Activated CD4-positive, CD25-positive, alpha-beta regulatory T cell treated with anti-CD3 and anti-CD28 coated beads, Interleukin-2, amount 50 U/mL, for 24 hours (primary cell): Measurements from ENCODE around the gene PEX13.
"Not testable (repeated sequence)": the region's sequence is repeated elsewhere in the genome, so short reads cannot be mapped to it uniquely, and the experiment has no call there.

ENCODE experiments used
- ATAC-seq, 2 donors: fragments of 150-1000 bp; cut with Tn5 transposase; one replicate each; pipeline ENCODE4 v1.10.0; 2021; ENCODE audit warnings: mild to moderate bottlenecking in 1 of 2, moderate library complexity in 1 of 2

Gene PEX13

GRCh38 chr2:61011678-61012077 is 5.8 kb upstream of the PEX13 start:
- no peak for ATAC-seq

GRCh38 chr2:61012303-61012702 is 5.2 kb upstream of the PEX13 start:
- not testable (repeated sequence) for ATAC-seq

- ATAC-seq: no peak
Observed at GRCh38 chr2:61013382-61013781, 4.1 kb upstream of the PEX13 start.

- no peak for ATAC-seq
Observed at GRCh38 chr2:61014763-61015162, 2.8 kb upstream of the PEX13 start.

GRCh38 chr2:61015976-61016375 is 1.5 kb upstream of the PEX13 start:
- no peak for ATAC-seq

GRCh38 chr2:61016392-61017002 is 1.0 kb upstream of the PEX13 start:
- peak; percentile 25 to 27 for ATAC-seq

- peak; percentile 74 to 77 for ATAC-seq
Observed at GRCh38 chr2:61017003-61017555, 441 bp upstream of the PEX13 start.

DNA sequence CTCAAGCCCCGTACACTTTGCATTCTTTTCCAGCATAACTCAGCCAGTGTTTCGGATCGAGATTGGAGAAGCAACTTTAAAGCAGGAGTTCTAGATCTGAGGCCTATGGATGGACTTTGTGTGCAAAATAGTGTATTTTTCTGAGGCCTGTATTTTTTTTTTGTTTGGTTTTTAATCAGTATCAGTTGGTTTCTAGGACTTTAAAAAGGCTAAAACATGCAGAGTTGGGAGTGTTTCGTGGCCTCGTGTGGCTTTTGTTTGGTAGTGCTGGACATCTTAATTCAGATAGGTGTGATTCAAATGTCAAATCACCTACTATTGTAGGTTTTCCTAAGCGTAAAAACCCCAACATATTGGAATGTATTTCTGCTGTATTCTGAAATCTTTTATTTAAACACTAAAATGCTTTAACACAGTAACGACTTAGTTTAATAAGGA is 817 bp downstream of the PEX13 start:
- peak in 1 of 2 donors; percentile 1 for ATAC-seq

GRCh38 chr2:61018798-61019197 is 1.3 kb downstream of the PEX13 start:
- ATAC-seq: no peak

DNA sequence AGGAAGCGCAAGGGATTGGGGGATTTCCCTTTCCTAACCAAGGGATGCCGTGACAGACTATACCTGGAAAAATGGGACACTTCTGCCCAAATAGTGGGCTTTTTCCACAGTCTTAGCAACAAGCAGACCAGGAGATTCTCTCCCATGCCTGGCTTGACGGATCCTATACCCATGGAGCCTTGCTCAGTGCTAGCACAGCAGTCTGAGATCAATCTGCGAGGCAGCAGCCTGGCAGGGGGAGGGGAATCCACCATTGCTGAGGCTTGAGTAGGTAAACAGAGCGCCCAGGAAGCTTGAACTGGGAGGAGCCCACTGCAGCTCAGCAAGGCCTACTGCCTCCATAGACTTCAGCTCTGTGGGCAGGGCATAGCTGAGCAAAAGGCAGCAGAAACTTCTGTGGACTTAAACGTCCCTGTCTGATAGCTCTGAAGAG is 3.7 kb downstream of the PEX13 start:
- no peak for ATAC-seq

DNA sequence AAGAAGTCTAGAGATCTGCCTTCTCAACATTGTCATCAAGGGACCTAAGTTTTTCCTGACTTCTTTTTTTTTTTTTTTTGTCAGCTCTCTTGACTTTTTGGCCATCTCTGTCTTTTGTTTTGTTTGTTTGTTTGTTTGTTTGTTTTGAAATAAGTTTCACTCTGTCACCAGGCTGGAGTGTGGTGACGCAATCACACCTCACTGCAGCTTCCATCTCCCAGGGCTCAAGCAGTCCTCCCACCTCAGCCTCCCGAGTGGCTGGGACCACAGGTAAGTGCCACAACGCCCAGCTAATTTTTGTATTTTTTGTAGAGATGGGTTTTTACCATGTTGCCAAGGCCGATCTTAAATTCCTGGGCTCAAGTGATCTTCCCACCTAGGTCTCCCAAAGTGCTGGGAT is 6.2 kb downstream of the PEX13 start:
- ATAC-seq: no peak

GRCh38 chr2:61029533-61029932 is 12.0 kb downstream of the PEX13 start:
- ATAC-seq: no peak

- ATAC-seq: not testable (repeated sequence)
Observed at GRCh38 chr2:61034592-61034991, 17.1 kb downstream of the PEX13 start.

DNA sequence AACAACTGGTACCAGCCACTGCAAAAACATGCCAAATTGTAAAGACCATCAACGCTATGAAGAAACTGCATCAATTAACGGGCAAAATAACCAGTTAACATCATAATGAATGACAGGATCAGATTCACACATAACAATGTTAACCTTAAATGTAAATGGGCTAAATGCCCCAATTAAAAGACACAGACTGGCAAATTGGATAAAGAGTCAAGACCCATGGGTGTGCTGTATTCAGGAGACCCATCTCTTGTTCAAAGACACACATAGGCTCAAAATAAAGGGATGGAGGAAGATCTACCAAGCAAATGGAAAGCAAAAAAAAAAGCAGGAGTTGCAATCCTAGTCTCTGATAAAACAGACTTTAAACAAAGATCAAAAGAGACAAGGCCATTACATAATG is 19.1 kb downstream of the PEX13 start:
- ATAC-seq: not testable (repeated sequence)

GRCh38 chr2:61042807-61043206 is 25.3 kb downstream of the PEX13 start:
- ATAC-seq: no peak

DNA sequence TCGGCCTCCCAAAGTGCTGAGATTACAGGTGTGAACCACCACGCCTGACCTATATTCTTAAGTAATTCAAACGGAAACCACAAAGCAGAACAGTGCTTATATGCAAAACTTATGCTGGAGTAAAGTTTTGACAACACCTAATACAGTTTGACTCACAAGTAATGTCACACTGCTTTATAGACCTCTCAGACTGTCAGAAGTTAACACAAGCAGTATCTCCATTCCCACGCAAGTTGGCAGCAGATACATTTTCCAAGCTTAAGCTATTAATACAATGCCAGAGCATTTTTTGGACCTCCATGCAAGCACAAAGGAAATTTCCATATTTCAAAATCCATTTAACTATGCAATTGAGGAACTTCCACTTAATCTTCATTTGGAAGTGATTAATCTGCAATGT is 27.1 kb downstream of the PEX13 start:
- ATAC-seq: peak in 1 of 2 donors; percentile 65

- ATAC-seq: no peak
Observed at GRCh38 chr2:61045226-61045625, 27.7 kb downstream of the PEX13 start.

- ATAC-seq: no peak
Observed at GRCh38 chr2:61045999-61046398, 28.5 kb downstream of the PEX13 start.

- no peak for ATAC-seq
Observed at GRCh38 chr2:61055557-61055956, 38.0 kb downstream of the PEX13 start.

DNA sequence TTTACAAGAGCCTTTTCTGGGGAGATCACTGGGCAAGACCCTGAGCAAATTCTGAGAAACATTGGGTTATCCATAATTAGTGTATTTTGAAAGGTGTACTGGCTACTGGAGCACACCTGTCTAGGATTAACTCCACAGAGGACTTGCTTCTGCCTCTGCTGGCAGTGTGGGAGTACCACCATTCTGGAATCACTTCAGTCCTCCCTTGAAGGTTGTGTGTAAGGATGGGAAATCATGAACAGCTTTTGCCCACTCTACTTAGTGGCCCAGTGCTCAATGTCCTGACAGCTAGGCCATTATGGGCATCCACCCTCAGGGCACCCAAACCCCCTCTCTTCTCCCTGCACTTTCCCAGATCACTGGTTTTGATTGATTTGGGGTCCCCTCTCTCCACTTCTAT is 40.0 kb downstream of the PEX13 start:
- ATAC-seq: no peak

DNA sequence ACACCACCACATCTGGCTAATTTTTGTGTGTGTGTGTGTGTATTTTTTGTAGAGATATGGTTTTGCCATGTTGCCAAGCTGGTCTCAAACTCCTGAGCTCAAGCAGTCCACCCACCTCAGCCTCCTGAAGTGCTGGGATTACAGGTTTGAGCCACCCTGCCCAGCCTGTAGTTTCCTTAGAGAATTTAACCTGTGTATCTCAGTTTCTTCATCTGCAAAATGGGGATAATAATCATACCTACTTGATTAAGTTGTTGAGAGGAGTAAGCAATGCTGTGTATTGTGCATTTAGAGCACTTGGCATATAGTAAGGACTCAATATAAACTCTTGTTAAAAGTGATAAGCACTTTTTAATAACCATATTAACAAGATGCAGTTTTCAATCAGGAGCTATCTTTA is 41.9 kb downstream of the PEX13 start:
- no peak for ATAC-seq

GRCh38 chr2:61065714-61066709 is 48.5 kb downstream of the PEX13 start, which contains the start of gene SANBR:
SANBR (plus strand) TSS chr2:61065871; CDS start chr2:61070351, 4,480 bp downstream.
- ATAC-seq: peak; percentile 99

DNA sequence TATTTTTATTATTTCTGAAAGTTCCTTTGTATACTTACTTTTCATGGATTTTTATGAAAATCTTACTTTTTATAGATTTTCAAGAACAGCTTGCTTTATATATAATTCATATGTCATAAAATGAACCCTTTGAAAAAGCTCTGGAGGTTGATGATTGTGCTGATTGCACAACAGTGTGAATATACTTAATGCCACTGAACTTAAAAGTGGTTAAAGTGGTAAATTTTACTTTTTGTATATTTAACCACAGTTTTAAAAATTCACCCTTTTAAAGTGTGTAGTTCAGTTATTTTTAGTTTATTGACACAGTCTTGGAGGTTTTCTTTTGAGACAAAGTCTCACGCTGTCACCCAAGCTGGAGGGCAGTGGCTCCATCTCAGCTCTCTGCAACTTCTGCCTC is 56.6 kb downstream of the PEX13 start:
- no peak for ATAC-seq
